MM.1S (cell line): ENCODE measurements around the gene C1orf50.

ENCODE experiments used
- DNase-seq: peaks from one replicate; pipeline ENCODE4 v3.0.0-alpha.2; 2015
- H2AFZ ChIP-seq: fragments of 300-600 bp; sonication (generic); 2 replicates; pipeline ENCODE4 v1.6.0; 2016; ENCODE audit warnings: antibody characterized with exemption, low read length
- H3F3A ChIP-seq: fragments of 300-600 bp; sonication (generic); 2 replicates; pipeline ENCODE4 v1.6.1; 2016; ENCODE audit warnings: mild to moderate bottlenecking, antibody characterized with exemption, low read length, moderate library complexity, mixed read lengths; ENCODE audit not compliant: insufficient read depth
- H3K27ac ChIP-seq: fragments of 300-600 bp; sonication (generic); 2 replicates; pipeline ENCODE4 v1.5.1; 2016; ENCODE audit warnings: mild to moderate bottlenecking, low read length
- H3K27me3 ChIP-seq: fragments of 300-600 bp; sonication (generic); replicated peaks from 2 replicates; pipeline ENCODE4 v1.6.0; 2016; ENCODE audit warnings: low read length; ENCODE audit not compliant: insufficient read depth
- H3K36me3 ChIP-seq: fragments of 300-600 bp; sonication (generic); replicated peaks from 2 replicates; pipeline ENCODE4 v1.6.1; 2016; ENCODE audit warnings: mild to moderate bottlenecking, low read length, mixed read lengths; ENCODE audit not compliant: insufficient read depth
- H3K4me1 ChIP-seq: fragments of 300-600 bp; sonication (generic); 2 replicates; pipeline ENCODE4 v1.6.1; 2016; ENCODE audit warnings: low read length, mixed read lengths
- H3K4me2 ChIP-seq: fragments of 300-600 bp; sonication (generic); 2 replicates; pipeline ENCODE4 v1.6.0; 2016; ENCODE audit warnings: low read depth, low read length
- H3K4me3 ChIP-seq: fragments of 300-600 bp; sonication (generic); 2 replicates; pipeline ENCODE4 v1.5.1; 2016; ENCODE audit warnings: low read length, mixed read lengths
- H3K79me2 ChIP-seq: fragments of 300-600 bp; sonication (generic); 2 replicates; pipeline ENCODE4 v1.6.1; 2016; ENCODE audit warnings: mixed run types, low read length, mixed read lengths
- H3K9ac ChIP-seq: fragments of 300-600 bp; sonication (generic); 2 replicates; pipeline ENCODE4 v1.6.1; 2016; ENCODE audit warnings: low read length, mixed read lengths
- H3K9me2 ChIP-seq: fragments of 300-600 bp; sonication (generic); replicated peaks from 2 replicates; pipeline ENCODE4 v1.6.1; 2016; ENCODE audit warnings: mild to moderate bottlenecking, low read length, mixed read lengths; ENCODE audit not compliant: insufficient read depth
- H3K9me3 ChIP-seq: fragments of 300-600 bp; sonication (generic); replicated peaks from 2 replicates; pipeline ENCODE4 v1.6.1; 2016; ENCODE audit warnings: mild to moderate bottlenecking, low read length, mixed read lengths; ENCODE audit not compliant: insufficient read depth
- H4K20me1 ChIP-seq: fragments of 300-600 bp; sonication (generic); 2 replicates; pipeline ENCODE4 v1.6.1; 2016; ENCODE audit warnings: mild to moderate bottlenecking, low read length, moderate library complexity, mixed read lengths; ENCODE audit not compliant: insufficient read depth
- EZH2 ChIP-seq: fragments of 300-600 bp; sonication (generic); optimal IDR thresholded peaks from 2 replicates; pipeline ENCODE3; 2017; ENCODE audit warnings: low read depth, mild to moderate bottlenecking, antibody characterized with exemption, low read length, mixed read lengths
- EZH2phosphoT487 ChIP-seq: fragments of 300-600 bp; sonication (generic); IDR thresholded peaks from 2 replicates; pipeline ENCODE4 v1.6.1; 2018; ENCODE audit warnings: antibody characterized with exemption, low read length
- TF ChIP-seq, protein P1 (sequence below): fragments of 300-600 bp; sonication (generic); IDR thresholded peaks from 2 replicates; pipeline ENCODE4 v1.5.1; 2016; ENCODE audit warnings: antibody characterized with exemption, low read length, mixed read lengths

Gene C1orf50

DNA sequence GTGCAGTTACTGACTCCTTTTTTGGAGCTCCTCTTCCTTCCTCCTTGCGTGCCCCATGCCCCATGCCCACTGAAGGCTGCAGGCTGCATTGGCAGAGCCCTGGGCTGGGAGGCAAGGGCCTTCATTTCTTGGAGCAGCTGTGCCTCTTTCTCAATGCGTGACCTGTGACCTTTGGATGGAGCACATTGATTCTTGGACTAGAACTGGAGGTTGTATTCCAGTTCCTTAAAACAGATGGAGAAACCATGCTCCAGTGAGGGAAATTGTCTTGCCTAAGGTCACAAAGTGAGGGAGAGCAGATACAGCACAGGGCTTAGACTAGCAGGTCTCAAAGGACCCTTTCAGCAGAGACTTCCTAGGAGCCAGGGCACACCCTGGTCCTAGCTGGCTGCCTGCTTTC, 26.8 kb downstream of the C1orf50 start:
- no peaks in the 10 kb centered on the region for H3K9me3 ChIP-seq
- no peaks in the 10 kb centered on the region for H3K9me2 ChIP-seq
- H4K20me1 ChIP-seq, result no peaks in the 10 kb centered on the region
- no peaks in the 10 kb centered on the region for H3F3A ChIP-seq
- DNase-seq, result no peak
- no peaks in the 10 kb centered on the region for H3K36me3 ChIP-seq
- no peak overlapping the region for H3K4me3 ChIP-seq
- H2AFZ ChIP-seq, result no peak overlapping the region
- no peaks in the 10 kb centered on the region for H3K27me3 ChIP-seq
- no peaks in the 10 kb centered on the region for H3K79me2 ChIP-seq
- no peak overlapping the region for H3K27ac ChIP-seq
- H3K4me2 ChIP-seq, result no peak overlapping the region
- TF ChIP-seq, protein P1, sequence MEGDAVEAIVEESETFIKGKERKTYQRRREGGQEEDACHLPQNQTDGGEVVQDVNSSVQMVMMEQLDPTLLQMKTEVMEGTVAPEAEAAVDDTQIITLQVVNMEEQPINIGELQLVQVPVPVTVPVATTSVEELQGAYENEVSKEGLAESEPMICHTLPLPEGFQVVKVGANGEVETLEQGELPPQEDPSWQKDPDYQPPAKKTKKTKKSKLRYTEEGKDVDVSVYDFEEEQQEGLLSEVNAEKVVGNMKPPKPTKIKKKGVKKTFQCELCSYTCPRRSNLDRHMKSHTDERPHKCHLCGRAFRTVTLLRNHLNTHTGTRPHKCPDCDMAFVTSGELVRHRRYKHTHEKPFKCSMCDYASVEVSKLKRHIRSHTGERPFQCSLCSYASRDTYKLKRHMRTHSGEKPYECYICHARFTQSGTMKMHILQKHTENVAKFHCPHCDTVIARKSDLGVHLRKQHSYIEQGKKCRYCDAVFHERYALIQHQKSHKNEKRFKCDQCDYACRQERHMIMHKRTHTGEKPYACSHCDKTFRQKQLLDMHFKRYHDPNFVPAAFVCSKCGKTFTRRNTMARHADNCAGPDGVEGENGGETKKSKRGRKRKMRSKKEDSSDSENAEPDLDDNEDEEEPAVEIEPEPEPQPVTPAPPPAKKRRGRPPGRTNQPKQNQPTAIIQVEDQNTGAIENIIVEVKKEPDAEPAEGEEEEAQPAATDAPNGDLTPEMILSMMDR, result no peak
- TF ChIP-seq EZH2, result no peak
- TF ChIP-seq EZH2phosphoT487, result no peak
- H3K4me1 ChIP-seq, result no peaks in the 10 kb centered on the region
- no peak overlapping the region for H3K9ac ChIP-seq

DNA sequence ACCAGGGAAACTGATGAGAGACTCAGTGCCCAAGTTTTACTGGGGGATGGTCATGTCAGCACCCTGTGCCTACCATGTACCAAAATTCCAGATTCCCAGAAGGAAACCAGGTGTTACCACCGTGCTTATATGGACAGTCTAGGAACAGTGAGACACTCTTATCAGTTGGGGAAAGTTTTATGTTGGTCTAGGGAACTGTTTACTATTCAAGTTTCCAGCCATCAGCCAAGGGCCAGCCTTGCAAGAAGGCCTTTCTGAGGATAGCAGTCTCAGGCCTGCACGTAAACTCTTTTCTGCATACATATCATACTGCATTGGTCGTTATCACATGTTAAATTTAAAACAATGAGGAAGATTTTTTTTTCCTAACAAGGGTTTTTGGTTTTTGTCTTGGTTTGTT, 30.4 kb downstream of the C1orf50 start:
- DNase-seq, result no peak
- Histone ChIP-seq H3K9me2 (no peaks in the 10 kb centered on the region), H3K9ac (no peak overlapping the region), H3K4me3 (no peak overlapping the region), H3K9me3 (no peaks in the 10 kb centered on the region), H3K27ac (no peak overlapping the region), H3K4me2 (no peak overlapping the region), H3K27me3 (no peaks in the 10 kb centered on the region), H2AFZ (no peak overlapping the region), H4K20me1 (no peaks in the 10 kb centered on the region), H3K4me1 (no peaks in the 10 kb centered on the region), H3F3A (no peaks in the 10 kb centered on the region), H3K36me3 (no peaks in the 10 kb centered on the region), H3K79me2 (no peaks in the 10 kb centered on the region)
- TF ChIP-seq, protein P1, result no peak
- TF ChIP-seq EZH2phosphoT487 (no peak), EZH2 (no peak)

DNA sequence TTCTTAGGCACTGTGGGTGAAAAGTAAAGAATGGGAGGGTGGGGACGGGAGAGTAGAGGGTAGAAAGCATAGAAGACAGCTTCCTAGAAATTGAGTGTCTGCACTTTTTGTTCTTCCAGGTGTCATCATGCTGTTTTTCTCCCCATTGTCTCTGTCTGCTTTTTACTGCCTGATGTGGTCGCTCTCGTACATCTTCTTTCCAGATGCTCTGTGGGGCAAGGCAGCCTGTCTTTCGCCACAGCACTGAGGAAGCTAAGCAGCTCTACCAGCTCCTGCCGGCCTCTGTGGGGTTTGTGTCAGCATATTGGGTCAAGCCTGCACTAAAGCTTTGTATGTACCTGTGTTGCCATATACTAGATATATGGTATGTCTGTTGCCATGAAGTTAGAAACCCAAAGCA, 30.9 kb downstream of the C1orf50 start:
- Histone ChIP-seq H3K36me3 (no peaks in the 10 kb centered on the region), H3K27ac (no peak overlapping the region), H4K20me1 (no peaks in the 10 kb centered on the region), H3K4me3 (no peak overlapping the region), H3F3A (no peaks in the 10 kb centered on the region), H3K27me3 (no peaks in the 10 kb centered on the region), H3K9me2 (no peaks in the 10 kb centered on the region), H3K4me1 (no peaks in the 10 kb centered on the region), H3K9me3 (no peaks in the 10 kb centered on the region), H3K9ac (no peak overlapping the region), H2AFZ (no peak overlapping the region), H3K79me2 (no peaks in the 10 kb centered on the region), H3K4me2 (no peak overlapping the region)
- TF ChIP-seq EZH2phosphoT487 (no peak), EZH2 (no peak)
- TF ChIP-seq, protein P1, result no peak
- no peak for DNase-seq
